ENCODE measurements around the gene QKI.

DNA sequence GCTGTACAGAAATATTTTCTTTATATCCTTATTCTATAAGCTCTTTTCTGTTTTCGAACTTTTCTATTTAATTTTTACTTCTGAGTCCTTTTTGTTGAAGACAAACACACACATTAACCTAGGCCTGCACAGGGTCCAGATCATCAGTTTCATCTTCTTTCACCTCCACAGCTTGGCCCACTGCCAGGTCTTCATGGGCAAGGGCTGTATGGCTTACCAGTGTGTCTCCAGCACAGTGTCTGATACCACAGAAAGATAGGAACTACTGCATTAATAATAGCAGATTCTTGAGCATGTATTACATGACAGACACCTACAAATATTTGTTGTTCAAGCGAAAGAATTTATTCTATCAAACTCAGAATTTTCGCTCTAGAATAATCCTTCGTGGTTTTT lies 24.4 kb downstream of the QKI start:
- TF ChIP-seq, protein P1, sequence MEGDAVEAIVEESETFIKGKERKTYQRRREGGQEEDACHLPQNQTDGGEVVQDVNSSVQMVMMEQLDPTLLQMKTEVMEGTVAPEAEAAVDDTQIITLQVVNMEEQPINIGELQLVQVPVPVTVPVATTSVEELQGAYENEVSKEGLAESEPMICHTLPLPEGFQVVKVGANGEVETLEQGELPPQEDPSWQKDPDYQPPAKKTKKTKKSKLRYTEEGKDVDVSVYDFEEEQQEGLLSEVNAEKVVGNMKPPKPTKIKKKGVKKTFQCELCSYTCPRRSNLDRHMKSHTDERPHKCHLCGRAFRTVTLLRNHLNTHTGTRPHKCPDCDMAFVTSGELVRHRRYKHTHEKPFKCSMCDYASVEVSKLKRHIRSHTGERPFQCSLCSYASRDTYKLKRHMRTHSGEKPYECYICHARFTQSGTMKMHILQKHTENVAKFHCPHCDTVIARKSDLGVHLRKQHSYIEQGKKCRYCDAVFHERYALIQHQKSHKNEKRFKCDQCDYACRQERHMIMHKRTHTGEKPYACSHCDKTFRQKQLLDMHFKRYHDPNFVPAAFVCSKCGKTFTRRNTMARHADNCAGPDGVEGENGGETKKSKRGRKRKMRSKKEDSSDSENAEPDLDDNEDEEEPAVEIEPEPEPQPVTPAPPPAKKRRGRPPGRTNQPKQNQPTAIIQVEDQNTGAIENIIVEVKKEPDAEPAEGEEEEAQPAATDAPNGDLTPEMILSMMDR (IDR thresholded peaks at IDR 0.05; ENCODE audit: low read depth, low read length), result no peak
- TF ChIP-seq POLR2A (IDR thresholded peaks at IDR 0.05; ENCODE audit: extremely low read depth, insufficient read length) (no peak), MYC (IDR thresholded peaks at IDR 0.05; ENCODE audit: low read depth, low read length) (no peak)
- TF ChIP-seq, protein P2, sequence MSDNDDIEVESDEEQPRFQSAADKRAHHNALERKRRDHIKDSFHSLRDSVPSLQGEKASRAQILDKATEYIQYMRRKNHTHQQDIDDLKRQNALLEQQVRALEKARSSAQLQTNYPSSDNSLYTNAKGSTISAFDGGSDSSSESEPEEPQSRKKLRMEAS (IDR thresholded peaks at IDR 0.05; ENCODE audit: low read depth, low read length), result no peak
